H1 (cell line): ENCODE measurements around the gene FOSL1. TPM values are rescaled to one million over a fixed set of nuclear protein-coding genes. Genes with fewer than 3 reads are reported as not detected.

Source experiments
- CTCF ChIA-PET: fragments of 300-600 bp; sonication (Branson Sonifier 250); formaldehyde crosslinking; loops from one replicate; lab custom pipeline; 2021; ENCODE audit not compliant: partially characterized antibody; lab: Charles Lee
- POLR2A ChIA-PET: fragments of 300-600 bp; sonication (Branson Sonifier 250); formaldehyde crosslinking; loops from one replicate; lab custom pipeline; 2021; ENCODE audit warnings: inconsistent platforms; ENCODE audit not compliant: partially characterized antibody; lab: Charles Lee
- DNase-seq, 2 experiments: peaks; one replicate each; pipeline versions ENCODE4 v3.0.0 to v3.0.0-alpha.2; 2010 to 2022; ENCODE audit warnings: low spot score in 2 of 2, low read depth in 1 of 2, mixed read lengths in 1 of 2
- FAIRE-seq: peaks from 2 replicates; lab custom pipeline; 2011; peaks lifted over from hg19 to GRCh38; lab: Jason Lieb, UNC
- H2AFZ ChIP-seq: 2 replicates; pipeline ENCODE4 v1.8.1; 2012; ENCODE audit warnings: low read length, inconsistent platforms
- H2AK5ac ChIP-seq: 2 replicates; pipeline ENCODE4 v1.6.1; 2013; ENCODE audit warnings: low read depth, low read length
- H2BK120ac ChIP-seq: replicated peaks from 2 replicates; pipeline ENCODE3; 2013; ENCODE audit warnings: low read depth, low read length, inconsistent platforms
- H2BK12ac ChIP-seq: 2 replicates; pipeline ENCODE4 v1.6.1; 2013; ENCODE audit warnings: low read depth, low read length
- H2BK15ac ChIP-seq: 2 replicates; pipeline ENCODE4 v1.6.1; 2013; ENCODE audit warnings: low read length
- H2BK20ac ChIP-seq: 2 replicates; pipeline ENCODE4 v1.6.1; 2013; ENCODE audit warnings: low read length
- H2BK5ac ChIP-seq: 2 replicates; pipeline ENCODE4 v1.6.1; 2013; ENCODE audit warnings: low read depth, low read length
- H3K14ac ChIP-seq: 2 replicates; pipeline ENCODE4 v1.6.1; 2013; ENCODE audit warnings: inconsistent platforms; ENCODE audit not compliant: insufficient read length
- H3K18ac ChIP-seq: 2 replicates; pipeline ENCODE4 v1.6.1; 2013; ENCODE audit warnings: low read length; ENCODE audit errors: extremely low read depth
- H3K23ac ChIP-seq: 2 replicates; pipeline ENCODE4 v1.6.1; 2013; ENCODE audit warnings: inconsistent platforms; ENCODE audit not compliant: insufficient read length
- H3K23me2 ChIP-seq: 2 replicates; pipeline ENCODE4 v1.6.1; 2013; ENCODE audit warnings: low read depth, low read length
- H3K27ac ChIP-seq: 2 replicates; pipeline ENCODE4 v1.6.1; 2011; ENCODE audit warnings: low read depth, low read length, inconsistent platforms
- H3K27me3 ChIP-seq, 4 experiments: replicated peaks in 1 of 4; 1 replicate in 1 of 4; 2 replicates in 3 of 4; pipeline versions ENCODE4 v1.6.1 to v1.8.1; 2011 to 2013; ENCODE audit warnings: low read length in 3 of 4, mild to moderate bottlenecking in 3 of 4, inconsistent platforms in 2 of 4, mixed read lengths in 2 of 4, moderate library complexity in 1 of 4; ENCODE audit not compliant: control insufficient read depth in 3 of 4, insufficient read depth in 3 of 4; ENCODE audit errors: extremely low read depth in 1 of 4
- H3K36me3 ChIP-seq, 4 experiments: 2 replicates each; pipeline versions ENCODE4 v1.6.1 to v1.8.1; 2011 to 2013; ENCODE audit warnings: mild to moderate bottlenecking in 4 of 4, low read length in 3 of 4, moderate library complexity in 2 of 4, control low read depth in 1 of 4, inconsistent platforms in 1 of 4; ENCODE audit not compliant: insufficient read depth in 4 of 4, control insufficient read depth in 2 of 4
- H3K4ac ChIP-seq: replicated peaks from 2 replicates; pipeline ENCODE3; 2013; ENCODE audit warnings: low read length, low read depth, mixed read lengths, inconsistent platforms; ENCODE audit not compliant: insufficient read length
- H3K4me1 ChIP-seq, 4 experiments: replicated peaks in 1 of 4; 1 replicate in 1 of 4; 2 replicates in 3 of 4; pipeline versions ENCODE4 v1.6.1 to v1.8.1; 2011 to 2013; ENCODE audit warnings: low read length in 3 of 4, inconsistent platforms in 2 of 4, mixed read lengths in 1 of 4; ENCODE audit not compliant: insufficient read depth in 4 of 4, control insufficient read depth in 3 of 4
- H3K4me2 ChIP-seq, 2 experiments: 2 replicates each; pipeline versions ENCODE4 v1.6.1 to v1.8.1; 2011 to 2013; ENCODE audit warnings: low read depth in 2 of 2, low read length in 2 of 2, control low read depth in 1 of 2, inconsistent platforms in 1 of 2, mild to moderate bottlenecking in 1 of 2; ENCODE audit not compliant: insufficient read depth in 1 of 2
- H3K4me3 ChIP-seq, 4 experiments: fragments of 200-600, 300-600 bp in 1 of 4; sonication (generic), shearing (Covaris generic), sonication (Bioruptor Twin) in 1 of 4; 2 replicates each; pipeline versions ENCODE4 v1.5.1 to v1.8.1; 2011 to 2016; ENCODE audit warnings: low read length in 4 of 4, low read depth in 3 of 4, control low read depth in 2 of 4, inconsistent platforms in 2 of 4, mild to moderate bottlenecking in 2 of 4, mixed read lengths in 1 of 4, moderate library complexity in 1 of 4; ENCODE audit not compliant: insufficient read depth in 2 of 4; ENCODE audit errors: extremely low read depth in 1 of 4
- H3K56ac ChIP-seq: replicated peaks from 2 replicates; pipeline ENCODE3; 2013; ENCODE audit warnings: low read depth, mild to moderate bottlenecking, mixed read lengths, low read length, inconsistent platforms; ENCODE audit not compliant: insufficient read length
- H3K79me1 ChIP-seq: 2 replicates; pipeline ENCODE4 v1.6.1; 2013; ENCODE audit warnings: low read depth, low read length, control low read depth
- H3K79me2 ChIP-seq, 2 experiments: 2 replicates each; pipeline versions ENCODE4 v1.6.1 to v1.8.1; 2012 to 2013; ENCODE audit warnings: low read length in 2 of 2, mild to moderate bottlenecking in 2 of 2, inconsistent platforms in 1 of 2; ENCODE audit not compliant: insufficient read depth in 2 of 2, control insufficient read depth in 1 of 2
- H3K9ac ChIP-seq, 4 experiments: replicated peaks in 1 of 4; 1 replicate in 1 of 4; 2 replicates in 3 of 4; pipeline versions ENCODE4 v1.6.1 to v1.8.1; 2011 to 2013; ENCODE audit warnings: low read depth in 3 of 4, low read length in 3 of 4, control low read depth in 2 of 4, mild to moderate bottlenecking in 2 of 4, moderate library complexity in 2 of 4, inconsistent platforms in 1 of 4; ENCODE audit errors: extremely low read depth in 1 of 4
- H3K9me3 ChIP-seq, 2 experiments: 2 replicates each; pipeline versions ENCODE4 v1.6.1 to v1.8.1; 2012 to 2013; ENCODE audit warnings: mild to moderate bottlenecking in 2 of 2, moderate library complexity in 2 of 2, control low read depth in 1 of 2, inconsistent platforms in 1 of 2, low read depth in 1 of 2, low read length in 1 of 2, mixed read lengths in 1 of 2; ENCODE audit not compliant: insufficient read depth in 2 of 2
- H4K20me1 ChIP-seq, 2 experiments: replicated peaks in 1 of 2; 2 replicates each; pipeline versions ENCODE3 to v1.8.1; 2011 to 2013; ENCODE audit warnings: inconsistent platforms in 2 of 2, low read length in 2 of 2, mild to moderate bottlenecking in 1 of 2; ENCODE audit not compliant: insufficient read depth in 2 of 2, control insufficient read depth in 1 of 2
- H4K5ac ChIP-seq: 2 replicates; pipeline ENCODE4 v1.6.1; 2013; ENCODE audit warnings: low read length, low read depth, mixed read lengths, inconsistent platforms; ENCODE audit not compliant: insufficient read length
- H4K8ac ChIP-seq: 2 replicates; pipeline ENCODE4 v1.8.0; 2013; ENCODE audit warnings: mild to moderate bottlenecking, moderate library complexity, low read length, inconsistent platforms; ENCODE audit not compliant: insufficient read depth; ENCODE audit errors: extremely low read depth
- H4K91ac ChIP-seq: replicated peaks from 2 replicates; pipeline ENCODE3; 2013; ENCODE audit warnings: low read length, mixed read lengths, inconsistent platforms; ENCODE audit not compliant: insufficient read length
- BACH1 ChIP-seq: IDR thresholded peaks from 2 replicates; pipeline ENCODE4 v1.6.1; 2012; ENCODE audit warnings: low read length, improper control_type of control experiment
- GTF2F1 ChIP-seq: IDR thresholded peaks from 2 replicates; pipeline ENCODE4 v1.6.1; 2012; ENCODE audit warnings: low read depth, low read length, improper control_type of control experiment, borderline replicate concordance
- NANOG ChIP-seq: IDR thresholded peaks from 2 replicates; pipeline ENCODE4 v1.6.1; 2011; ENCODE audit warnings: low read length, low read depth, mild to moderate bottlenecking, inconsistent platforms; ENCODE audit not compliant: insufficient read depth, poor library complexity, severe bottlenecking
- POU5F1 ChIP-seq: IDR thresholded peaks from 2 replicates; pipeline ENCODE4 v1.6.1; 2011; ENCODE audit warnings: low read depth, mild to moderate bottlenecking, low read length, moderate library complexity
- SP4 ChIP-seq: IDR thresholded peaks from 2 replicates; pipeline ENCODE4 v1.6.1; 2012; ENCODE audit warnings: low read length, inconsistent platforms
- TAF7 ChIP-seq: optimal IDR thresholded peaks from 2 replicates; pipeline ENCODE3; 2011; ENCODE audit warnings: low read depth, mild to moderate bottlenecking, inconsistent platforms, low read length, moderate library complexity, borderline replicate concordance
- WGBS, 2 experiments: shearing (Covaris generic) in 1 of 2; methylation state at CpG; one replicate each; pipeline versions ENCODE4 v1.1.6 to v1.1.7; 2013 to 2015; ENCODE audit warnings: low lambda C conversion rate in 2 of 2, mixed read lengths in 2 of 2, inconsistent platforms in 1 of 2, low coverage in 1 of 2, missing lambda C conversion rate in 1 of 2; ENCODE audit not compliant: insufficient replicate concordance in 2 of 2, insufficient coverage in 1 of 2, insufficient read length in 1 of 2; ENCODE audit errors: extremely low coverage in 1 of 2, missing lambda C conversion rate in 1 of 2; 5-methylcytosine and 5-hydroxymethylcytosine counted together
- polyA plus RNA-seq, 7 experiments: library from polyadenylated mRNA; depleted of rRNA in 3 of 7; stranded (reverse) in 5 of 7; unstranded in 2 of 7; fragments of >200 nt in 5 of 7; fragments of 200-250 nt in 2 of 7; gene quantifications; 1 replicate in 5 of 7; 2 replicates in 1 of 7; 4 replicates in 1 of 7; pipeline versions ENCODE4 v1.2.1 to v1.2.3, GENCODE V29; 2011 to 2013; ENCODE audit warnings: missing spikeins in 2 of 7, mixed read lengths in 2 of 7
- total RNA-seq: library from RNA; stranded (reverse); fragmentation: NEBNext Ultra II Directional; extraction: Animal tissue kit (Norgen Biotek cat#: 25700); gene quantifications from 2 replicates; pipeline ENCODE4 v1.2.1, GENCODE V29; 2021
- TF ChIP-seq, protein P1 (sequence below): IDR thresholded peaks from 2 replicates; pipeline ENCODE4 v1.6.1; 2011; ENCODE audit warnings: low read length, improper control_type of control experiment
- TF ChIP-seq, protein P2 (sequence below): IDR thresholded peaks from 2 replicates; pipeline ENCODE4 v1.6.1; 2012; ENCODE audit warnings: inconsistent platforms

The FOSL1 gene
- total and polyA plus RNA-seq, 2 of the 8 experiments (the other 6 are each of a cell fraction or from before 2014, with no cell fraction given), result 6.3 to 7.2 TPM

DNA sequence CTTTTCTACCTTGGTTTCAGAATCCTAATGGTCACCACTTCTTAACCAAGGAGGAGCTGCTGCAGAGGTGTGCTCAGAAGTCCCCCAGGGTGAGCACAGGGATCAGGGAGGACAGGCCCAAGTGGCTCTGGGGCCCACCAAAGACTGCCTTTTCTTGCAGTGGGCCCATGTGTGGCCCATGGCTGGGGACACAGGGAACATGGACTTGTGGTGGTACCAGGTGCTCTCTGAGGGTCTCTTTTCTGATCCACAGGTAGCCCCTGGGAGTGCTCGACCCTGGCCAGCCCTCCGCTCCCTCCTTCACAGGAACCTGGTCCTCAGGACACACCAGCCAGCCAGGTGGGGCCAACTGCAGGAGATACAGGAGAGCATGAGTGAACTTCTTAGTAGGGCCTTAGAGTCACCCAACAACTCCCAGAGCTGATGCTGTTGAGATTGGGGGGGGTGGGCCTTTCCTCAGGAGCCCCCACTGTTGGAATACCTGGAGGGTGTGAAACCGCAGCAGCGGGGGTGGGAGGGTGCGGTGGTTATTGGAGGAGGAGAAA lies 37.9 kb downstream of the FOSL1 start:
- no peak for DNase-seq
- Histone ChIP-seq H3K79me1 (no peaks in the 10 kb centered on the region; the same call in 1 of the 2 replicates), H4K5ac (no peak overlapping the region), H3K79me2 (peaks cover 0 to 8% of the 10 kb centered on the region in 2 experiments; a peak in 1 of 4 replicates), H3K4me1 (peaks cover 0 to 10% (median 6%) of the 10 kb centered on the region in 4 experiments; a peak in 5 of 7 replicates), H2BK15ac (no peak overlapping the region), H2AFZ (no peak overlapping the region), H2BK12ac (no peak overlapping the region), H3K4ac (no peak overlapping the region), H2AK5ac (no peak overlapping the region), H2BK5ac (no peak overlapping the region), H3K27me3 (no peaks in the 10 kb centered on the region), H3K18ac (no peak overlapping the region), H3K23me2 (peaks cover 16% of the 10 kb centered on the region), H4K20me1 (no peaks in the 10 kb centered on the region), H3K4me2 (no peak overlapping the region; a peak in 1 of 4 replicates), H2BK120ac (no peak overlapping the region), H4K91ac (no peak overlapping the region), H4K8ac (no peak overlapping the region; the same call in 1 of the 2 replicates), H3K36me3 (peaks cover 5 to 17% (median 14%) of the 10 kb centered on the region in 4 experiments), H3K4me3 (no peak overlapping the region), H2BK20ac (no peak overlapping the region)
- 95% methylated on average over 4 of the region's 5 CpGs; no CpG with 5 or more reads in 1 of the 2 experiments for WGBS, 2 experiments
- CTCF ChIA-PET, result interaction anchor here (1.3 to 9.9 kb wide), 6 partner anchors 10 to 46 kb away, joined by 4 to 191 read pairs (median 21); partner anchors contain the start of genes CCDC85B, CTSW, EFEMP2 and FIBP
- no peak for FAIRE-seq
- TF ChIP-seq SP4 (no peak), BACH1 (no peak), TAF7 (no peak), GTF2F1 (no peak), POU5F1 (no peak), NANOG (no peak)
- TF ChIP-seq, protein P1, sequence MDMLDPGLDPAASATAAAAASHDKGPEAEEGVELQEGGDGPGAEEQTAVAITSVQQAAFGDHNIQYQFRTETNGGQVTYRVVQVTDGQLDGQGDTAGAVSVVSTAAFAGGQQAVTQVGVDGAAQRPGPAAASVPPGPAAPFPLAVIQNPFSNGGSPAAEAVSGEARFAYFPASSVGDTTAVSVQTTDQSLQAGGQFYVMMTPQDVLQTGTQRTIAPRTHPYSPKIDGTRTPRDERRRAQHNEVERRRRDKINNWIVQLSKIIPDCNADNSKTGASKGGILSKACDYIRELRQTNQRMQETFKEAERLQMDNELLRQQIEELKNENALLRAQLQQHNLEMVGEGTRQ, result no peak
- TF ChIP-seq, protein P2, sequence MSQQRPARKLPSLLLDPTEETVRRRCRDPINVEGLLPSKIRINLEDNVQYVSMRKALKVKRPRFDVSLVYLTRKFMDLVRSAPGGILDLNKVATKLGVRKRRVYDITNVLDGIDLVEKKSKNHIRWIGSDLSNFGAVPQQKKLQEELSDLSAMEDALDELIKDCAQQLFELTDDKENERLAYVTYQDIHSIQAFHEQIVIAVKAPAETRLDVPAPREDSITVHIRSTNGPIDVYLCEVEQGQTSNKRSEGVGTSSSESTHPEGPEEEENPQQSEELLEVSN, result no peak
- TF ChIP-seq, all 59 proteins: peak for 0
- H3K23ac ChIP-seq, result no peak overlapping the region
- no peak overlapping the region for H3K9ac ChIP-seq
- no peaks in the 10 kb centered on the region for H3K9me3 ChIP-seq
- no peak overlapping the region for H3K27ac ChIP-seq
- no peak overlapping the region for H3K14ac ChIP-seq
- H3K56ac ChIP-seq, result no peak overlapping the region
- POLR2A ChIA-PET, result interaction anchor here (38.3 to 39.7 kb wide), 2 partner anchors 6 to 13 kb away, joined by 1071 read pairs; partner anchors contain the start of genes CCDC85B, CFL1, CTSW and EFEMP2
